SK-N-SH (cell line): Measurements from ENCODE around the gene MYO1E. TPM values are rescaled to one million over a fixed set of nuclear protein-coding genes. Genes with fewer than 3 reads are reported as not detected.

Experiments
- CTCF ChIA-PET: fragments of 300-600, 350-600 bp; formaldehyde crosslinking; extraction: SDS; loops from one replicate; lab custom pipeline; 2021; lab: Yijun Ruan, JAX
- POLR2A ChIA-PET: fragments of 350-600 bp; sonication (Branson Sonifier 250); formaldehyde crosslinking; extraction: SDS; loops from one replicate; lab custom pipeline; 2020; ENCODE audit warnings: antibody characterized with exemption, inconsistent platforms; lab: Yijun Ruan, JAX
- DNase-seq: peaks from one replicate; pipeline ENCODE4 v3.0.0; 2012
- H2AFZ ChIP-seq: fragments of 200-600 bp; sonication (generic); 2 replicates; pipeline ENCODE4 v1.8.1; 2016; ENCODE audit warnings: antibody characterized with exemption, mild to moderate bottlenecking, low read depth
- H3F3A ChIP-seq: fragments of 200-600 bp; sonication (generic); replicated peaks from 2 replicates; pipeline ENCODE3; 2016; ENCODE audit warnings: antibody characterized with exemption, mild to moderate bottlenecking; ENCODE audit not compliant: insufficient read depth
- H3K27ac ChIP-seq, 2 experiments: fragments of 200-500 bp in 1 of 2; fragments of 200-600 bp in 1 of 2; sonication (Bioruptor generic) in 1 of 2; sonication (generic), shearing (Covaris generic) in 1 of 2; 2 replicates each; pipeline versions ENCODE4 v1.5.1 to v1.6.1; 2014 to 2016; ENCODE audit warnings: low read depth in 2 of 2, inconsistent platforms in 1 of 2, low read length in 1 of 2, mild to moderate bottlenecking in 1 of 2, mixed read lengths in 1 of 2
- H3K27me3 ChIP-seq: fragments of 200-600 bp; sonication (generic), shearing (Covaris generic); 2 replicates; pipeline ENCODE4 v1.6.1; 2016; ENCODE audit warnings: mixed run types; ENCODE audit not compliant: insufficient read depth
- H3K36me3 ChIP-seq, 2 experiments: fragments of 200-500 bp in 1 of 2; fragments of 200-600 bp in 1 of 2; sonication (Bioruptor generic) in 1 of 2; sonication (generic) in 1 of 2; replicated peaks in 1 of 2; 2 replicates each; pipeline versions ENCODE3 to v1.5.1; 2014 to 2016; ENCODE audit warnings: low read length in 1 of 2, mild to moderate bottlenecking in 1 of 2; ENCODE audit not compliant: insufficient read depth in 2 of 2, control insufficient read depth in 1 of 2
- H3K4me1 ChIP-seq, 2 experiments: fragments of 200-500 bp in 1 of 2; fragments of 200-600 bp in 1 of 2; sonication (Bioruptor generic) in 1 of 2; sonication (generic), shearing (Covaris generic) in 1 of 2; 2 replicates each; pipeline versions ENCODE4 v1.5.1 to v1.6.1; 2014 to 2016; ENCODE audit warnings: low read depth in 1 of 2, low read length in 1 of 2, mixed run types in 1 of 2; ENCODE audit not compliant: insufficient read depth in 2 of 2, control insufficient read depth in 1 of 2
- H3K4me2 ChIP-seq: fragments of 200-600 bp; sonication (generic), shearing (Covaris generic); 2 replicates; pipeline ENCODE4 v1.6.1; 2017; ENCODE audit warnings: mixed run types
- H3K4me3 ChIP-seq, 2 experiments: fragments of 200-500 bp in 1 of 2; fragments of 200-600 bp in 1 of 2; sonication (Bioruptor generic) in 1 of 2; sonication (generic), shearing (Covaris generic) in 1 of 2; 2 replicates each; pipeline versions ENCODE4 v1.5.1 to v1.8.1; 2014 to 2016; ENCODE audit warnings: low read depth in 2 of 2, inconsistent platforms in 1 of 2, low read length in 1 of 2, mild to moderate bottlenecking in 1 of 2, mixed read lengths in 1 of 2, moderate library complexity in 1 of 2
- H3K79me2 ChIP-seq: fragments of 200-600 bp; sonication (generic); 2 replicates; pipeline ENCODE4 v1.8.1; 2017; ENCODE audit warnings: mild to moderate bottlenecking; ENCODE audit not compliant: insufficient read depth
- H3K9ac ChIP-seq: fragments of 200-600 bp; sonication (generic); 2 replicates; pipeline ENCODE4 v1.6.1; 2017; ENCODE audit warnings: mixed run types
- H3K9me2 ChIP-seq: fragments of 200-600 bp; sonication (generic); 2 replicates; pipeline ENCODE4 v1.6.1; 2017; ENCODE audit warnings: mixed run types
- H3K9me3 ChIP-seq: fragments of 200-600 bp; sonication (generic); 2 replicates; pipeline ENCODE4 v1.6.1; 2017; ENCODE audit warnings: mixed run types, mild to moderate bottlenecking, moderate library complexity
- H4K20me1 ChIP-seq: fragments of 200-600 bp; sonication (generic); 2 replicates; pipeline ENCODE4 v1.6.1; 2017; ENCODE audit warnings: mild to moderate bottlenecking, mixed run types; ENCODE audit not compliant: insufficient read depth
- CHD2 ChIP-seq: fragments of 150-350 bp; IDR thresholded peaks from 2 replicates; pipeline ENCODE4 v1.6.1; 2018; ENCODE audit warnings: low read length; ENCODE audit not compliant: partially characterized antibody
- EP300 ChIP-seq, 2 experiments: IDR thresholded peaks; 2 replicates each; pipeline versions ENCODE4 v1.4.0 to v1.6.1; 2012; ENCODE audit warnings: borderline replicate concordance in 1 of 2, low read depth in 1 of 2, low read length in 1 of 2
- FOSL2 ChIP-seq: IDR thresholded peaks from 2 replicates; pipeline ENCODE4 v1.4.0; 2012; ENCODE audit warnings: low read depth, mild to moderate bottlenecking, moderate library complexity, borderline replicate concordance
- JUND ChIP-seq: IDR thresholded peaks from 2 replicates; pipeline ENCODE4 v1.4.0; 2012
- MEF2A ChIP-seq: IDR thresholded peaks from 2 replicates; pipeline ENCODE4 v1.4.0; 2012; ENCODE audit warnings: low read depth, borderline replicate concordance
- NFIC ChIP-seq: IDR thresholded peaks from 2 replicates; pipeline ENCODE4 v1.4.0; 2012; ENCODE audit warnings: borderline replicate concordance
- RCOR1 ChIP-seq: fragments of 150-350 bp; IDR thresholded peaks from 2 replicates; pipeline ENCODE4 v1.6.1; 2017; ENCODE audit warnings: antibody characterized with exemption, low read length
- RXRA ChIP-seq: IDR thresholded peaks from 2 replicates; pipeline ENCODE4 v1.4.0; 2012; ENCODE audit warnings: low read depth, mild to moderate bottlenecking, borderline replicate concordance
- SIN3A ChIP-seq: IDR thresholded peaks from 2 replicates; pipeline ENCODE4 v1.6.1; 2012; ENCODE audit warnings: low read depth, mild to moderate bottlenecking, low read length, moderate library complexity, borderline replicate concordance
- TAF1 ChIP-seq: IDR thresholded peaks from 2 replicates; pipeline ENCODE4 v1.6.1; 2012; ENCODE audit warnings: low read depth, mild to moderate bottlenecking, low read length, moderate library complexity, borderline replicate concordance
- TCF12 ChIP-seq: IDR thresholded peaks from 2 replicates; pipeline ENCODE4 v1.4.0; 2012
- TEAD4 ChIP-seq: IDR thresholded peaks from 2 replicates; pipeline ENCODE4 v1.4.0; 2012; ENCODE audit warnings: mild to moderate bottlenecking, borderline replicate concordance; ENCODE audit not compliant: insufficient read depth
- YY1 ChIP-seq: IDR thresholded peaks from 2 replicates; pipeline ENCODE4 v1.4.0; 2012; ENCODE audit warnings: low read depth, mild to moderate bottlenecking
- WGBS: methylation state at CpG from one replicate; pipeline ENCODE4 v1.1.6; 2017; ENCODE audit warnings: low lambda C conversion rate; 5-methylcytosine and 5-hydroxymethylcytosine counted together
- polyA plus RNA-seq, 3 experiments: library from polyadenylated mRNA; depleted of rRNA; stranded (reverse); fragments of >200 nt; gene quantifications; 2 replicates each; pipeline ENCODE4 v1.2.3, GENCODE V29; 2012
- TF ChIP-seq, protein P1 (sequence below): IDR thresholded peaks from 2 replicates; pipeline ENCODE4; 2012
- TF ChIP-seq, protein P2 (sequence below): IDR thresholded peaks from 2 replicates; pipeline ENCODE4 v1.4.0; 2012; ENCODE audit warnings: low read depth
- TF ChIP-seq, protein P3 (sequence below): IDR thresholded peaks from 2 replicates; pipeline ENCODE4 v1.4.0; 2012; ENCODE audit warnings: low read depth, borderline replicate concordance

MYO1E gene
- polyA plus RNA-seq, 1 of the 3 experiments (the other 2 are of a cell fraction), result 9.7 TPM

DNA sequence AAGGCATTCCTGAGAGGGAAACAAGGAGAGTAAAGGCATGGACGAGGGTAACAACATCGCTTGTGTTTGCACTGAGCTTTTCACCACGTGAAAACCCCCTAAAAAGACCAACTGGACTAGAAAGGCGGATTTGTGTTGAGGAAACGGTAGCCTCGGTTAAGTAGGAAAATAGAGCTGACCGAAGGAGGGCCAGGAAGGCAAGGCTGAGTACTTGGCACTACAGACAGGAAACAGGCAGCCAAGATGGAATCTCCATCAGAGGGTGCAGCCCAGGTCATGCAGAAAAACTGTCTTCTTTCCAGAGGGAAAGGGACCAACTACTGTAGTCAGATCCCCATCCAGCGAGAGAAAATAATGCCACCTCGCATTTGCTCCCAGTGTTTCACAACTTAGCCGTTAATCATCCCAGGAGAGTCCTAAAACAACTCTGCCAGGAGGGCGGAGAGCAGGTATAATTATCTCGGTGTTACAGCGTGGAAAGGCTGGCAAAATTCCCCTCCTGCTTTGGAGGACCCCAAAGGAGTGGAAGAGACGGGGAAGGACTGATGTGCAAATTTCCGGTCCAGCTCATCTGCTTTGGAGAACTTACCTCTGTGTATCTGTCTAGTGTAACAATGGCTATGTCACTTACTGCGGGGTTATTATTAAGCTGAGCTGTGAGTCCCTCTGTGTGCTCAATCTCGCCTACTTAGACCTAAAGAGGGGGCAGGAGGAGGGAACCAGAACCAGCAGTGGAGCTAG is 77.2 kb downstream of the MYO1E start:
- H3K4me1 ChIP-seq, result peaks cover 7 to 63% of the 10 kb centered on the region in 2 experiments; a peak in 3 of 4 replicates
- ChIA-PET POLR2A (interaction anchor here (0.8 kb wide), 1 partner anchor 12 kb away, joined by 4 read pairs; no protein-coding TSS in a partner anchor), CTCF (no interaction called here)

GRCh38 chr15:59294574-59295260 is 78.0 kb downstream of the MYO1E start:
- Histone ChIP-seq H4K20me1 (no peaks in the 10 kb centered on the region), H3K36me3 (no peaks in the 10 kb centered on the region), H3K27ac (peak overlapping the region; percentile 71 to 97; a peak in 3 of 4 replicates), H3F3A (peaks cover 22% of the 10 kb centered on the region), H3K9me2 (no peaks in the 10 kb centered on the region), H3K4me1 (peaks cover 5 to 62% of the 10 kb centered on the region in 2 experiments; a peak in 3 of 4 replicates), H3K79me2 (peaks cover 54% of the 10 kb centered on the region), H3K4me2 (peak overlapping the region; percentile 71; the same call in 1 of the 2 replicates), H3K9ac (peak overlapping the region; percentile 77), H3K4me3 (no peak overlapping the region), H3K27me3 (no peaks in the 10 kb centered on the region), H3K9me3 (no peaks in the 10 kb centered on the region), H2AFZ (no peak overlapping the region)
- CTCF ChIA-PET, result no interaction called here
- POLR2A ChIA-PET, result no interaction called here
- 71% methylated on average over 3 of the region's 3 CpGs for WGBS
- TF ChIP-seq RXRA (peak; percentile 99), TCF12 (peak; percentile 86), EP300 (IDR thresholded peaks at IDR 0.05; ENCODE audit: borderline replicate concordance in 1 of 2, low read depth in 1 of 2, low read length in 1 of 2) (peak in 1 of 2 experiments; percentile 79; a peak in 2 of 4 replicates), CHD2 (no peak), YY1 (no peak), JUND (peak; percentile 94), RCOR1 (no peak), NFIC (peak; percentile 42; the same call in 1 of the 2 replicates), TEAD4 (peak; percentile 60; the same call in 1 of the 2 replicates), FOSL2 (peak; percentile 92), SIN3A (no peak), MEF2A (peak; percentile 68)
- TF ChIP-seq, protein P1, sequence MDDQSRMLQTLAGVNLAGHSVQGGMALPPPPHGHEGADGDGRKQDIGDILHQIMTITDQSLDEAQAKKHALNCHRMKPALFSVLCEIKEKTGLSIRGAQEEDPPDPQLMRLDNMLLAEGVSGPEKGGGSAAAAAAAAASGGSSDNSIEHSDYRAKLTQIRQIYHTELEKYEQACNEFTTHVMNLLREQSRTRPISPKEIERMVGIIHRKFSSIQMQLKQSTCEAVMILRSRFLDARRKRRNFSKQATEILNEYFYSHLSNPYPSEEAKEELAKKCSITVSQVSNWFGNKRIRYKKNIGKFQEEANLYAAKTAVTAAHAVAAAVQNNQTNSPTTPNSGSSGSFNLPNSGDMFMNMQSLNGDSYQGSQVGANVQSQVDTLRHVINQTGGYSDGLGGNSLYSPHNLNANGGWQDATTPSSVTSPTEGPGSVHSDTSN, result peak; percentile 20; the same call in 1 of the 2 replicates
- TF ChIP-seq, protein P2, sequence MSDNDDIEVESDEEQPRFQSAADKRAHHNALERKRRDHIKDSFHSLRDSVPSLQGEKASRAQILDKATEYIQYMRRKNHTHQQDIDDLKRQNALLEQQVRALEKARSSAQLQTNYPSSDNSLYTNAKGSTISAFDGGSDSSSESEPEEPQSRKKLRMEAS, result peak; percentile 79
- TF ChIP-seq, protein P3, sequence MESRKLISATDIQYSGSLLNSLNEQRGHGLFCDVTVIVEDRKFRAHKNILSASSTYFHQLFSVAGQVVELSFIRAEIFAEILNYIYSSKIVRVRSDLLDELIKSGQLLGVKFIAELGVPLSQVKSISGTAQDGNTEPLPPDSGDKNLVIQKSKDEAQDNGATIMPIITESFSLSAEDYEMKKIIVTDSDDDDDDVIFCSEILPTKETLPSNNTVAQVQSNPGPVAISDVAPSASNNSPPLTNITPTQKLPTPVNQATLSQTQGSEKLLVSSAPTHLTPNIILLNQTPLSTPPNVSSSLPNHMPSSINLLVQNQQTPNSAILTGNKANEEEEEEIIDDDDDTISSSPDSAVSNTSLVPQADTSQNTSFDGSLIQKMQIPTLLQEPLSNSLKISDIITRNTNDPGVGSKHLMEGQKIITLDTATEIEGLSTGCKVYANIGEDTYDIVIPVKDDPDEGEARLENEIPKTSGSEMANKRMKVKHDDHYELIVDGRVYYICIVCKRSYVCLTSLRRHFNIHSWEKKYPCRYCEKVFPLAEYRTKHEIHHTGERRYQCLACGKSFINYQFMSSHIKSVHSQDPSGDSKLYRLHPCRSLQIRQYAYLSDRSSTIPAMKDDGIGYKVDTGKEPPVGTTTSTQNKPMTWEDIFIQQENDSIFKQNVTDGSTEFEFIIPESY, result 0 out of 2 replicates have a peak, but pooled peaks have one; percentile 12
- no peak for DNase-seq

More for the DNA sequence above, 77.2 kb downstream of the MYO1E start:
- no peaks in the 10 kb centered on the region for H4K20me1 ChIP-seq
- H3K9me2 ChIP-seq, result no peaks in the 10 kb centered on the region
- no peaks in the 10 kb centered on the region for H3K27me3 ChIP-seq
- 52% methylated on average over 17 of the region's 17 CpGs for WGBS
- H3K79me2 ChIP-seq, result peaks cover 54% of the 10 kb centered on the region
- peak overlapping the region; percentile 71 to 97; a peak in 3 of 4 replicates for H3K27ac ChIP-seq
- no peak overlapping the region for H3K4me3 ChIP-seq
- peaks cover 28% of the 10 kb centered on the region for H3F3A ChIP-seq
- H3K9me3 ChIP-seq, result no peaks in the 10 kb centered on the region
- H3K36me3 ChIP-seq, result no peaks in the 10 kb centered on the region
- no peak overlapping the region for H2AFZ ChIP-seq
- no peak for DNase-seq
- TF ChIP-seq NFIC (peak; percentile 25), TAF1 (no peak)
- TF ChIP-seq, protein P1, result peak; percentile 30
- TF ChIP-seq, protein P2, result peak; percentile 51
- TF ChIP-seq, all 33 proteins: peak for 3
- Histone ChIP-seq H3K4me2 (peak overlapping the region; percentile 71), H3K9ac (peak overlapping the region; percentile 77)
